Esophagus squamous epithelium (tissue), 5 donors: Measurements from ENCODE around the gene SH3BP2. TPM values are rescaled to one million over a fixed set of nuclear protein-coding genes. Genes with fewer than 3 reads are reported as not detected.
"Not testable (repeated sequence)": the region's sequence is repeated elsewhere in the genome, so short reads cannot be mapped to it uniquely, and the experiment has no call there.

Source experiments
- DNase-seq: peaks from one replicate; lab custom pipeline; 2025; lab: John Stamatoyannopoulos, UW
- H3K27ac ChIP-seq, 4 donors: fragments of 200-600 bp; sonication (generic); one replicate each; pipeline ENCODE4 v1.5.1; 2016 to 2019; ENCODE audit warnings: mild to moderate bottlenecking in 1 of 4
- H3K27me3 ChIP-seq, 4 donors: fragments of 200-600 bp; sonication (generic); 1 replicate in 3 of 4; 2 replicates in 1 of 4; pipeline versions ENCODE4 v1.5.1 to v1.6.0; 2017 to 2021; ENCODE audit warnings: antibody characterized with exemption in 1 of 4
- H3K36me3 ChIP-seq, 3 donors: fragments of 200-600 bp; sonication (generic); one replicate each; pipeline ENCODE4 v1.5.1; 2016 to 2019
- H3K4me1 ChIP-seq, 3 donors: fragments of 200-600 bp; sonication (generic); one replicate each; pipeline ENCODE4 v1.5.1; 2017 to 2019
- H3K4me3 ChIP-seq, 4 donors: fragments of 200-600 bp; sonication (generic); 1 replicate in 3 of 4; 2 replicates in 1 of 4; pipeline ENCODE4 v1.5.1; 2016 to 2019; ENCODE audit warnings: mild to moderate bottlenecking in 2 of 4, moderate library complexity in 1 of 4
- H3K9me3 ChIP-seq, 3 donors: fragments of 200-600 bp; sonication (generic); one replicate each; pipeline ENCODE4 v1.5.1; 2016 to 2019
- CTCF ChIP-seq, 6 experiments: fragments of 450-650 bp in 4 of 6; fragments of 200-600 bp in 2 of 6; sonication (generic) in 2 of 6; IDR thresholded peaks; one replicate each; pipeline ENCODE4 v1.5.1; 2016 to 2019; ENCODE audit warnings: antibody characterized with exemption in 6 of 6, mild to moderate bottlenecking in 4 of 6, moderate library complexity in 4 of 6
- POLR2A ChIP-seq, 4 donors: fragments of 450-650 bp; IDR thresholded peaks; one replicate each; pipeline ENCODE4 v1.6.1; 2017; ENCODE audit warnings: antibody characterized with exemption in 4 of 4, mild to moderate bottlenecking in 4 of 4, moderate library complexity in 3 of 4
- WGBS, 2 donors: methylation state at CpG; one replicate each; pipeline ENCODE4 v1.1.5; 2018; 5-methylcytosine and 5-hydroxymethylcytosine counted together
- intact Hi-C: fragments of 100-400 bp; cut with DNase I; formaldehyde crosslinking; loops from one replicate; pipeline ENCODE4 v1.15.0; 2022
- total RNA-seq, 4 donors: library from RNA; depleted of rRNA; stranded (reverse); fragments of >200 nt; gene quantifications; one replicate each; pipeline ENCODE4 v1.1.0, GENCODE V29; 2016
- donor health status: DM: yes; HTN: yes; CAD: no.

Gene SH3BP2
- total RNA-seq, 4 donors from 2014 or later: 13.5 to 36.8 (median 34.0) TPM

GRCh38 chr4:2761035-2761923 lies 31.6 kb upstream of the SH3BP2 start:
- Histone ChIP-seq H3K4me3 (no peak overlapping the region), H3K36me3 (no peaks in the 10 kb centered on the region), H3K4me1 (peaks cover 4 to 43% (median 18%) of the 10 kb centered on the region in 3 donors), H3K9me3 (no peaks in the 10 kb centered on the region), H3K27me3 (no peaks in the 10 kb centered on the region), H3K27ac (peak overlapping the region in 1 of 4 donors; percentile 13)
- DNase-seq: no peak
- intact Hi-C loops: loop anchor here (5.0 to 10.0 kb wide), 3 partner anchors 74 to 274 kb away; no protein-coding TSS in a partner anchor
- TF ChIP-seq POLR2A (IDR thresholded peaks at IDR 0.05) (no peak), CTCF (IDR thresholded peaks at IDR 0.05) (peak in 2 of 6 experiments; percentile 9 to 38)
- WGBS, 2 donors: 36 to 90% methylated on average over 2 to 7 of the region's 14 CpGs

GRCh38 chr4:2762048-2762447 lies 30.8 kb upstream of the SH3BP2 start:
- 66 to 83% methylated on average over 3 to 5 of the region's 5 CpGs for WGBS, 2 donors
- no peaks in the 10 kb centered on the region for H3K9me3 ChIP-seq
- H3K27ac ChIP-seq: peak overlapping the region in 1 of 4 donors; percentile 13
- H3K4me1 ChIP-seq: peaks cover 0 to 35% (median 12%) of the 10 kb centered on the region in 3 donors
- no peaks in the 10 kb centered on the region for H3K36me3 ChIP-seq
- no peak for DNase-seq
- TF ChIP-seq POLR2A (IDR thresholded peaks at IDR 0.05): no peak
- no peak for TF ChIP-seq CTCF (IDR thresholded peaks at IDR 0.05)
- no peak overlapping the region for H3K4me3 ChIP-seq
- H3K27me3 ChIP-seq: no peaks in the 10 kb centered on the region
- intact Hi-C loops: loop anchor here (5.0 to 10.0 kb wide), 3 partner anchors 73 to 273 kb away; no protein-coding TSS in a partner anchor

GRCh38 chr4:2762486-2763370 lies 30.2 kb upstream of the SH3BP2 start:
- not testable (repeated sequence) for H3K9me3 ChIP-seq, DNase-seq, H3K27me3 ChIP-seq, H3K36me3 ChIP-seq, H3K4me3 ChIP-seq, H3K27ac ChIP-seq
- peaks cover 0 to 31% (median 12%) of the 10 kb centered on the region in 3 donors for H3K4me1 ChIP-seq
- WGBS, 2 donors: 92 to 93% methylated on average over 10 to 18 of the region's 42 CpGs
- intact Hi-C loops: loop anchor here (5.0 to 10.0 kb wide), 3 partner anchors 72 to 272 kb away; no protein-coding TSS in a partner anchor

GRCh38 chr4:2763511-2763967 lies 29.3 kb upstream of the SH3BP2 start:
- Histone ChIP-seq H3K27me3 (no peaks in the 10 kb centered on the region), H3K9me3 (no peaks in the 10 kb centered on the region), H3K36me3 (no peaks in the 10 kb centered on the region), H3K4me1 (peaks cover 0 to 31% (median 12%) of the 10 kb centered on the region in 3 donors), H3K4me3 (peak overlapping the region; percentile 45 to 75 (median 53)), H3K27ac (peak overlapping the region; percentile 44 to 79 (median 70))
- DNase-seq: no peak
- intact Hi-C loops: loop anchor here (5.0 to 10.0 kb wide), 3 partner anchors 71 to 271 kb away; no protein-coding TSS in a partner anchor
- 19 to 22% methylated on average over 13 of the region's 23 CpGs for WGBS, 2 donors
- TF ChIP-seq POLR2A (IDR thresholded peaks at IDR 0.05) (no peak), CTCF (IDR thresholded peaks at IDR 0.05) (no peak)

GRCh38 chr4:2765832-2766526 lies 26.9 kb upstream of the SH3BP2 start:
- no peak overlapping the region for H3K4me3 ChIP-seq
- no peak overlapping the region for H3K27ac ChIP-seq
- no peak for DNase-seq
- H3K27me3 ChIP-seq: no peaks in the 10 kb centered on the region
- H3K4me1 ChIP-seq: peaks cover 0 to 28% (median 11%) of the 10 kb centered on the region in 3 donors
- TF ChIP-seq CTCF (IDR thresholded peaks at IDR 0.05) (no peak), POLR2A (IDR thresholded peaks at IDR 0.05) (no peak)
- intact Hi-C loops: loop anchor here (10.0 kb wide), 2 partner anchors 69 to 269 kb away; no protein-coding TSS in a partner anchor
- no peaks in the 10 kb centered on the region for H3K36me3 ChIP-seq
- H3K9me3 ChIP-seq: no peaks in the 10 kb centered on the region
- 89 to 90% methylated on average over 9 to 12 of the region's 12 CpGs for WGBS, 2 donors
